Lower leg skin (tissue), 3 donors: ENCODE results near the gene GAK.

Source experiments
- CTCF ChIP-seq, 3 donors: fragments of 450-650 bp; IDR thresholded peaks; one replicate each; pipeline ENCODE4 v1.5.1; 2016; ENCODE audit warnings: antibody characterized with exemption in 3 of 3, mild to moderate bottlenecking in 3 of 3, moderate library complexity in 2 of 3
- POLR2A ChIP-seq, 2 donors: fragments of 450-650 bp; IDR thresholded peaks; one replicate each; pipeline ENCODE4 v1.6.1; 2016 to 2017; ENCODE audit warnings: antibody characterized with exemption in 2 of 2, mild to moderate bottlenecking in 1 of 2, moderate library complexity in 1 of 2

DNA sequence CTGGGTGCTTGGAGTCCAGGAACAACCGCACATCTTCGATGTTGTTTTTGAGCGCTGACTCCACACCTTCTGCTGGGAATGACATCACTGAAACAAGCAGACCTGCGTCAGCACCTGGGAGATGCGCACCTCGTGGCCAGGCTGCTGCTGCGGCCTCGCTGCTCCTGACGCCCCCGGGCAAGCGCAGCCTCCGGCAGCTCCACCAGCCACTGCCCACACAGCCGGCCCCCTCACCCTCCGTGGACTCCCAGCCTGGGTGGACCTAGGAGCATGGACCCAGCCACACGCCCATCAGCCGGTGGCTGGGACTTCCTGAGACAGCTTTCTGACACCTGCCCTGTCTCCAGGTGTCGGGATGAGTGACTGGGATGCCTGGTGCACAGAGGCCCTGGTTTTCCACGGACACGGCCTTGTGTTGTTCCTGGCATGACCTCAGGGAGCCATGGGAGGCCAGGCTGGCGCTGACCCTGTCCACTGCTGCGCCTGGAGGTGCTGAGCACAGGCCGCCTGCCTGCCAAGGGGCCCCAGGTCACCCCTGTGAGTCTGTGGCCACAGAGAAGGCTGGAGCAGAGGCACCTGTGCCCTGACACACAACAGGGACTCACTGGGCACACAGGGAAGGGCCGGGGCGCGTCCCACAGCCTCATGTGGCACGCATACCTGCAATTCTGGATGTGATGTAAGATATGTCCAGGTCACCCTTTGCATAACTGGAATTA, 48.6 kb downstream of the GAK start:
- TF ChIP-seq CTCF (IDR thresholded peaks at IDR 0.05) (no peak), POLR2A (IDR thresholded peaks at IDR 0.05) (no peak)
